SKM-1 treated with dmso at 0.1 percent for 144 hours (cell line): ENCODE data around the gene PPL.

Experiments
- DNase-seq: peaks from one replicate; lab custom pipeline; 2025; ENCODE audit not compliant: unreplicated experiment; lab: John Stamatoyannopoulos, UW

PPL gene

DNA sequence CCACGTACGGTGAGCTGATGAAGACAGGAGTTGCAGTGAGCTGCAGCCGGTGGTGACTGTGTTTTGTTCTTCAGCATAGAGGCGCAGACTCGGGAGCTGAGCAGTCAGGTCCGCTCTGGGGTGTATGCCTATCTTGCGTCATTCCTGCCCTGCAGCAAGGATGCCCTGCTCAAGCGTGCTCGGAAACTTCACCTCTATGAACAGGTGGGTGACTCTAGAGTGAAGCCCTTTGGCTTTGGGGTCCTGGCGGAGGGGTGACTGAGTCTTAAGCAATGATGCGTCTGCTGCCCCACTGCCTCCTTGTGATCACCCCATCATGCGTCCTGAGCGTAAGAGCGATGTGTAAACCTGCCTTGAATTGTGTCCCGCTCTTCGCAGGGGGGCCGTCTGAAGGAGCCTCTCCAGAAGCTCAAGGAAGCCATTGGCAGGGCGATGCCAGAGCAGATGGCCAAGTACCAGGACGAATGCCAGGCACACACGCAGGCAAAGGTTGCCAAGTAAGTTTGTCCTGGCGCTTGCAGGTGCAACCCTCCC lies 66.7 kb downstream of the PPL start:
- DNase-seq: no peak

DNA sequence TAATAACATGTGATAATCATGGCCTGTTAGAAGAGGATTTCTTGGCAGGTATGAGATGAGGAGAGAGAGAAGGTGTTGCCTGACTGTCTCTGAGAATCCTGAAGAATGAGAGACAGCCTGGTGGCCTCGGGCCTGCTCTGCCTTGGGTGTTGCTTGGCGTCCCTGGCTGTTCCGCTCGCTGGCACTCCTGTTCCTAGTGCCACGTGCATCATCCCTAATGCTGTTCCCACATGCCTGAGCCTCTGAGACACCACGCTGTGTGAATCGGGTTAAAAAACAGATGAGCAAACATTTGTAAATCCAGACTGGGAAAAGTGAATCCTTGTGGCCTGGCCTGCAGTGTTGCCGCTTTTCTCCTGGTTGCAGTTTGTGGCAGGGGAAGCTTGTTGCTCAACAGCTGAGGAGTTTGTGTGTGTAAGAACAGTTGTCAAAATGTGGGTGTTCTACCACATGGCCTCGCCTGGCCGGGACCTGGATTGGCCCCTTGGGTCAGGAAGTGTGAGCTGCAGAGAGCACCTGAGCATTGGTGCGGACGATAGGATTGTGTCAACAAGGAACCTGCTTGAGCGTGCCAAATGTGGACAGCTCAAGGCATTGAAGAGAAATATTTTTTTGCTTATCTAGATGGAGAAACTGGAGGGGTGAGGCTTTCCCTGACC lies 67.7 kb downstream of the PPL start:
- no peak for DNase-seq

DNA sequence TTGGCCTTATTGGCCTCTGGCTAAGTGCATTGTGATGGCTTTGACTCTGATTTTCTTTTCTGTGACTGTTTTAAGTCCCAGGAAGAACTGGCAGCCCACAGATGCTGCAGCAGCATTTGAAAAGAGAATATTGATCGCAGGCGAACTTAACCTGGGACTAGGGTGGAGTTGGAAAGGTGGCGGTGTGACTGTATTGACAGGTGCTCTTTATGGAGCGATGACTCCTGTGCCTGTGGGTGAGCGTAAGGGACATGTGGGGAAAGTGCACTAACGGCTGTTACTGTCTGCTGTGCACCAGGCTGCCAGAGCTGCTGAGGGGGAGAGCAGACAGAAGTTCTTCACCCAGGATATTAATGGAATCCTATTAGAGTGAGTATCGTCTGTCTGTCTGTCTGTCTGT lies 68.4 kb downstream of the PPL start:
- DNase-seq: no peak

DNA sequence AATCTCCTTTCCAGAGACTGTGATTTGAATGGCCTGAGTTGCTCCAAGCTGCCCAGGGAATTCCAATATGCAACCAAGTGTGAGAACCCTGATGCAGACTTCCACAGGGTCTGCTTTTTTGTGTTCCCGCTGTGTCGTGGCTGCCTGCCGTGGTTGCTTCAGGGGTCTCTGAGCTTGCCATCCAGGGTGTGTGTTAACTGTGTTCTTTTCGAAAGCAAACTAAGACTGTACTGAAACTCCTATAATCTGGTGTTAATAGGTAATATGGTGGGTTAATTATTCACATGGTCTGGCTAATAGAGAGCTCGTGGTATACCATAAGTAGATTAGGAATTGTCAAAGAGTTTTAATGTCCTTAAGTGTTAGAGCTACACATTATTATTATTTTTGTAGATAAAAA lies 68.9 kb downstream of the PPL start:
- DNase-seq: no peak

DNA sequence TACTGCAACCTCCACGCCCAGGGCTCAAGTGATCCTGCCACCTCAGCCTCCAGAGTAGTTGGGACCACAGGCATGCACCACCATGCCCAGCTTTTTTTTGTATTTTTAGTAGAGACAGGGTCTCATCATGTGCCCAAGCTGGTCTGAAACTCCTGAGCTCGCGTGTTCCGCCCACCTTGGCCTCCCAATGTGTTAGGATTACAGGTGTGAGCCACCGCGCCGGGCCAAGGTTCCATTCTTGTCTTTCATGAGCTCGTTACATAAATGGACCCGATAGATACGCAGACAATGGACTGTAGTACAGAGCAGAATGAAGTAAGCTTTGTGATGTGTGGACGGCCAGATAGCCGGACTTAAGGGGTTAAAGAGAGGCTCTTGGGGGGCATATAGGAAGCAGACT lies 70.4 kb downstream of the PPL start:
- no peak for DNase-seq

DNA sequence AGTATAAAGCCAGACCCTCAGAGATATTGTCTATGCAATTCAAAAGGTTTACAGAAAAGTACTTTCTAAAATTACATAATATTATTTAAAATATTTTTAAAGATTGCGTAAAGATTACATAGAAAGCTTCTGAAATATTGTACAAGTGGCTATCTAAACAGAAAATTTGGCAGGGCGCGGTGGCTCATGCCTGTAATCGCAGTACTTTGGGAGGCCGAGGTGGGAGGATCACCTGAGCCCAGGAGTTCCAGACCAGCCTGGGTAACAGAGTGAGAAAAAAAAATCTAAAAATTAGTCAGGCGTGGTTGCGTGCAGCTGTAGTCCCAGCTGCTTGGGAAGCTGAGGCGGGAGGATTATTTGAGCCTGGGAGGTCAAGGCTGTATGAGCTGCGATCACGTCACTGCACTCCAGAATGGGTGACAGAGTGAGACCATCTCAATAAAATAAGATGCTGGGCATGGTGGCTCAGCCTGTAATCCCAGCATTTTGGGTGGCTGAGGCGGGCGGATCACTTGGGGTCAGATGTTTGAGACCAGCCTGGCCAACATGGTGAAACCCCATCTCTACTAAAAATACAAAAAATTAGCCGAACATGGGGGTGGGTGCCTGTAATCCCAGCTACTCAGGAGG lies 71.6 kb downstream of the PPL start:
- DNase-seq: no peak

DNA sequence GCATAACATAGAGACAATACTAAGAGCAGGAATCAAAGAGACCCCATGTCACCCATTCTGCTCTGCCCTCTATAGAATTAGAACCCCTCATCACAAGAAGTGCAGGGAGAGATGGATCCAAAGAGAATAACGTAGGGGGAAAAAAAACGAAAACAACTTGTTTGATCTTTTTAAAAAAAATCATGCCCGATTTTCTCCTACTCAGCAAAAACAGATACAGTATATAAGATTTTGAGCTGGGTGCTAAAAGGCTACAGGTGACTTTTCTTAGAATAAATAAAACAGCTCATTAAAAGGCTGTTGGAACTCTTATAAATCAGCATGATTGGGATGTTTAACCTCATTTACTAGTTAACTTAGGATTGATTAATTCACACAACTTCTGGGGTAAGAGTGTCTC lies 72.2 kb downstream of the PPL start:
- no peak for DNase-seq

DNA sequence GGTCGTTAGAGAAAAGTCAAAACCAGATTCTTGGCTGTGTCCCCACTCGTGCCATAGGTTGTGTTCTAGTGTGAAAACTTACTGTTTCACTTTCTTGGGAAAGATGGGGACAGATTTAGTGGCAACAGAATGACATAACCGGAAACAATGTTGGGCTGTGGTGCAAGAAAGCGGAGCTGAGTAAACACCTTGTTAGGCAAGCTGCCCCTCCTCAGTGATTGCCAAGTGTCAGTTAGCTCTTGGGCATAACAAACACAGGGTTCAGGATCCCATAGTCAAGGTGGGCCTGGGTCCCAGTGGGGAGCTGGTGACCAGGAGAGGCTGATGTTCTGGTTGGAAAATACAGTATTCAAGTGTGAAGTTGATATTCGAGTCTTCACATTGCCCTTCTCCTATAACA lies 74.3 kb downstream of the PPL start:
- DNase-seq: no peak

DNA sequence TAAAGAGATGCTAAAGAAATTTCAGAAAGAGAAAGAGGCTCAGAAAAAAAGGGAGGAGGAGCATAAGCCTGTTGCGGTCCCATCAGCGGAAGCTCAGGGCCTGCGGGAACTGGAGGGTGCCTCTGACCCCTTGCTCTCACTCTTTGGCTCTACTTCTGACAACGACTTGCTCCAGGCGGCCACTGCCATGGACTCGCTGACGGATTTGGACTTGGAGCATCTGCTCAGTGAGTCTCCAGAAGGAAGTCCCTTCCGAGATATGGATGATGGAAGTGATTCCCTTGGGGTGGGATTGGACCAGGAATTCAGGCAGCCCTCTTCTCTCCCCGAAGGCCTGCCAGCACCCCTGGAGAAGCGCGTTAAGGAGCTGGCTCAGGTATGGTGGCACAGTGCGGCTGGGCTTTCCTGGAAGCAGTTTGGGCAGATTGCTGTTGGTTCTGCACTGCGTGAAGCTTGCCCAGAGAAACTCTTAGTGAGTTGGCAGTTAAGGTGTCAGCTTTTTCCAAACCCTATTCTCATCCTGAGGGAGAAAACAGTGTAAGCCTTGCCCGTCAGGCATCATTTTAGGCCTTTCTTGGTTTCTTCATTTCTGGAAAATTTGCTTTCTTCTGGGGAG lies 76.1 kb downstream of the PPL start:
- DNase-seq: no peak

DNA sequence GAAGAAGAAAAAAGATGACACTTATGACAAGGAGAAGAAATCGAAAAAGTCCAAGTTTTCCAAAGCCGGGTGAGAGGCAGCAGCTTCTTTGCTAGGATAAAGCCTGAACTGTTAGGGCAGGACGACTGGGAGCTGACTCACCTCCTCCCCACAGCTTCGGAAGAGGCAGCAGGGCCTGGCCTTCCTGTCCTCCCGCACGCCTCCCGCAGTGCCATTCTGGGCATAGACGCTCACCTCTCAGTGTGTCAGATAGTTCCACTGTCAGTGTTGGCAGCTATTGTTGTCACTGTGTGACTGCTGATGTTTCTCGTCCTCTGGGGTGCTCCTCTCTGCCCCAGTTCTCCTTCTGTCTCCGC lies 77.1 kb downstream of the PPL start:
- DNase-seq: no peak

DNA sequence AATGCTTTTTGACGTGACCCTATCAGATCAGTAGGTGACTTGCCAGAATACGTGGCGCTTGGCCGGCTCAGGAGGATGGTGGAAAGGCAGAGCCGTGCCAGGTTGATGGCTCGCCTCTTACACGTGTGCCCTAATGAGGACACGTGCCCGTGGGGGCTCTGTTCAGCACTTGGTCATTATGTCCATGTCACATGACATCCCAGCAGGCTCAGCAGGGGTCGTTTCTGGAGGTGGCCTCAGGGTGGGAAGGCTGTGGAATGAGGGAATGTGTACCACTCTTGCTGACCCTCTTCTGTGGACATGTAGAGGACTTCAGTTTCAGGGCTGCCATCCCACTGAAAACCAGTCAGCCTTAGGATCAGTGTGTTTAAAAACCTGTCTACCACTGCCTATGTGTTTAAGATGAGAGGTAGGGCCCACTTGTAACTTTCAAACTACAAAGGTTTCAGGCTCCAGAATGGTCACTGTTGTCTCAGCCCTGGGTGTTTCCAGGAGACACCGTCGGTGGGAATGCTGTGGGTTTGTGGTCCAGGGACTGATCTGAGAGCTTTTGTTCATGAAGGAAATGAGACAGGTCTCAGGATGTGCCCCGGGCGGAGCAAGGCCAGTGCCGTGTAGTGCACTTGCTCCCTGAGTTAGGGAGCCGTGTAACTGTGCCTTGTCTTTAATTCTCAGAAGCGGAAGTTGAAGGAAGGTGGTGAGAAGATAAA lies 77.6 kb downstream of the PPL start:
- no peak for DNase-seq

DNA sequence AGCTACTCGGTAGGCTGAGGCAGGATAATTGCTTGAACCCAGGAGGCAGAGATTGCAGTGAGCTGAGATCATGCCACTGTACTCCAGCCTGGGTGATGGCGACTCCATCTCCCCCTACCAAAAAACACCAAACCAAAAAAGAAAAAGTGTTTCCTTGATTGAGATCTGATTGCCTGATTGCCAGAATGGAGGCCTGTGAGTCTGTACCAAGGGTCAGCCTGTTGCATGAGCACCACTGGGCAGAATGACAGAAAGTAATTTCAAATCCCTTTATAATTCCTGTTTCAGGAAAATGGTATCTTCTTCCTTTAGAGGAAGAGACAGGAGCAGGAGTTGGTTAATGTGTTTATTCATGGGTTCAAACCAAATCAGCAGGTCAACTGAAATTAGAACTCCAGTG lies 81.1 kb downstream of the PPL start:
- DNase-seq: no peak

DNA sequence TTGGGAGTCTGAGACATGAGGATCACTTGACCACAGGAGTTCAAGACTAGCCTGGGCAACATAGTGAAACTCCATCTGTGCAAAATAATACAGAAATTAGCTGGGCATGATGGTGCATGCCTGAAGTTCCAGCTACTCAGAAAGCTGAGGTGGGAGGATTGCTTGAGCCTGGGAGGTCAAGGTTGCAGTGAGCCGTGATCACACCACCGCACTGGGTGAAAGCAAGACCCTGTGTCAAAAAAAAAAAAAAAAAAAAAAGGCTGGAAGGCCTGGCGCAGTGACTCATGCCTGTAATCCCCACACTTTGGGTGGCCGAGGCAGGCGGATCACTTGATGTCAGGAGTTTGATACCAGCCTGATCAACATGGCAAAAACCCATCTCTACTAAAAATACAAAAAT lies 81.6 kb downstream of the PPL start:
- DNase-seq: no peak

DNA sequence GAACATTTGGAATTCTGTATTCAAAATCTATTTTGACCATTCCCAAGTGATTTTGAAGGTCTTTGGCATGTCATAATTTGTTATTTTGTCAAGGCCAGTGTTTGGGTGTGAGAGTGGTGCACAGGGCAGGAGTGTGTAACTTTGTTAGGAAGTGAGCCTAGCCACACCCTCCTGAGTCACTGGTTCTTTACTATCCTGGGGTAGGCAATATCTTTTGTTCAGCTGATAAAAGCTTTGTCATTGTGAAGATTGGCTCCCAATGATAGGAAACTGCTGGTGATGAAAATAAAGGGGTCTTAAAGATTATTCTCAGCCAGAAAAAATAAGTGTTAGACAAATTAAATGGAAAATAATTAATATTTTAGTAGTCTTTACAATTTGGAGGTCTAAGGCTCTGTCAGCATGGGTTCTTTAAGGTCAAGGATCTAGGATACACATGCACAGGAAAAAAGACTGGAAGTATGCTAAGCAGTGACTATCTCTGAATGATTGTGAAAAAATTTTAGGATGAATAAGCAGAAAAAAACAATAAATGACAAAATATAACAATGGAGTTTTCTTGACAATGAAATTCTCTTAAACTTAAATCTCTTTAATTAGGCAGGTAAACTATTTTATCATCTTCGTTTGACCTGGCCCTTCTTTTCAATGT lies 84.6 kb downstream of the PPL start:
- DNase-seq: no peak

DNA sequence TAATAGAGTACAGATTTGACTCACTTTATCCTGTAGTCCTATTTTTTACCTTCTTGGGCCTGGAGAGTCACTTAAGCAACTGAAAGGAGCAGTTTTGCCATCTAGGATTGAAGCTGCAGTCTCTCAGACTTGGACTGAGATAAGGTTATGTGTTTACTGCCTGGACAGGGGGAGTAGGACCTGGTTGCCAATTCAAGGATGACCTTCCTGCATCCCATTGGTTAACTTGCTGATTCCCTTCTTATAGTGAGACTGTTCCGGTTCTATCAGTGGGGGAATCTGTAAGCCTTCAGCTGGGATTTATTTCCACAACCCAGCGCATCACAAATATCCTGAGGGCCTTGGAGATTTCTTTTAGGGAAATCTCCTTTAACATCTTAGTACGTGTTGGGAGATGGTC lies 86.7 kb downstream of the PPL start:
- no peak for DNase-seq

DNA sequence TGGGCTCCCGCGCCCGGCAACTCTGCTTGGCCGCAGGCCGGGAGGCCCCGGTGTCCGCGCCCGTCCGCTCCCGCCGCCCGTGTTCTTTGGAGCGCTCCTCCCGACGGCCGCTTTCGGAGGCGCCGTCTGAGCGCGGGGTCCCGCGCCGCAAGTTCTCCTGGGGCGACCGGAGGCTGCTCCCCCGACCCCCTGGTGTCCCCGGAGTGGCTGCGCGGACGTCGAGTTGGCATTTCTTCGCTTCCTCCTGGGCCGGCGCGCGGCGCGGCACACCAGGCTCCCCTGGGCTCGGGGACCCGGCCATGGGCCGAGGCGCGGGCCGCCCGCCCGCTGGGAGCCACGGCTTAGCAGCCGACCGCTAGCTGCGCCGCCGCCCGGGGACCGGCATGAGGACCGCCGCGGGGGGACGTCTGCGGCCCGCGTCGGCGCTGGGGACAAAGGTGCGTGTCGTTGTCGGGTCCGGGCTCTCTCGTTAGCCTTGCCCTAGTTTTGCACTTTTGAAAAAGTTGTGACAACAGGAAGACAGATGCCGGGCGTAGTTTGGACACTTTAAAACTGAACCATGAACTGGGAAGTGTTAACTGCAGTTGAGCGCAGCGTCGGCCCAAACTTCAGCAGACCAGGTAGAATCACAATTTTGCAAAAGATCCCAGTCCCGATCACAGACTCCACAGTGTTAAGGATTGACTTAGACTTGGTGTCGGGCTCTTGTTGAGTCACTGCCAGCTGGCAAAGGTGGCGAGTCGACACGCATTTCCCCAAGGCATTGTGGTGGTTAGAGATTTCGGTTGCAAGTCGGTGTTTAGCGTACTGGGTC lies 89.0 kb downstream of the PPL start:
- DNase-seq: no peak

DNA sequence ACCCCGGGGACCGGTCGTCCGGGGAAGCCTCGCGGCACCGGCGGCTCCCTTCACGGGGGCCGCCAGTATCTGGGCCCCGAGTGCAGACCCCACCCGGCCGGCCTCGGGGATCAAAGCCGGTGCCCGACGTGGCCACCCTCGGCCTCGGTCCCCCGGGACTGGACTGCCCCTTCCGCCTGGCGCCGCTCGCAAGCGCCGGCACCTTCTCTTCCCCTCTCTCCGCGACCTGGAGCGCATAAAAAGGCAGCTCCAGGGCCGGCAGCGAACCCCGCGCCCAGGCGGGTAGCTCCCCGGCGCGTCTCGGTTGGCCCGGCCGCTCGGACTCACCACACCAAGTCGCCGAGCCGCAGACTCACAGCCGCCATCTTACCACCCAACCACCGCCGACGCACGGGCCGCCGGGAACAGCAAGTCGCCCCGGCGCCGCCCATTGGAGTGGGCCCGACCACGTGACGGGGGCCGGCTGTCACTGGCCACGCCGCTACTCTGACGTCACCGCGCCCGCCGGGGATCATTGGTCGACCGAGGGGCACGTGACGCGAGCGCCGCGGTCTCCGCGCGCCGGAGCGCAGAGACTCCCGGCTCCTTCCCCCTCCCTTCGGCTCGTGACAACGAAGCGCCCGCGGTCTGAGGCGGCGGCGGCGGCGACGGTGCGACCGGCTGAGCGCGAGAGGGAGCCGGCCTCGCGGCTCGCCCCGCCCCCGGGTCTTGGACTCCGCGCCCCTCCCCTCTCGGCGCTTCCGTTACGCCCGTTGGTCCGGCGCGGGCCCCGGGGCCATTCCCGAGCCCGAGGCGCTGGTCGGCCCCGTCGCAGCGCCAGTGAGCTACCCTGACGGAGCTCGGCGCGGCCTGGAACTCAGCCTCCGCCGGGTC lies 89.8 kb downstream of the PPL start, which contains the start of the genes GLYR1 and UBN1:
Gene GLYR1 (minus strand): TSS at position 388 of the 873 bp plus-strand sequence. CDS start 23 bp downstream, at position 365.
Gene UBN1 (plus strand): TSS at position 581 of the 873 bp plus-strand sequence. CDS start 5,437 bp downstream, outside the sequence.
- peak; percentile 90 for DNase-seq

DNA sequence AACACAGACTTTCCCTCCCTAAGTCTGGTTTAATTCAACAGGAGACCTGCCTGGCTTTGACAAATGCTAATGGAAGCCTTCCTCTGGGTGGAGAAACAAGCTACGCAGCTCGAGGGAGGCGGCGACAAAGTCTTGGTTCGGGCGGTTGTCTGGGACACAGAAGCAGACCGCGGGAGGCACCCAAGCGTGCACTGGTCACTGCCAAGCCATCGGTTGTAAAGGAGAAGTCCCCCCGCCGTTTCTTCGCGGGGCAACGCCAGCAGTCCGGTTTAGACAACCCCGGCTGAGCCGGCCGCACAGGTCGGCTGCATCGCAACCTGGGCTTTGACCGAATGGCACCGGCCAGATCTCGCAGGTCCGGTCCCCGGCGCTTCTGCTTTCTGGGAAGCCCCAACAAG lies 90.4 kb downstream of the PPL start:
- DNase-seq: peak; percentile 55

DNA sequence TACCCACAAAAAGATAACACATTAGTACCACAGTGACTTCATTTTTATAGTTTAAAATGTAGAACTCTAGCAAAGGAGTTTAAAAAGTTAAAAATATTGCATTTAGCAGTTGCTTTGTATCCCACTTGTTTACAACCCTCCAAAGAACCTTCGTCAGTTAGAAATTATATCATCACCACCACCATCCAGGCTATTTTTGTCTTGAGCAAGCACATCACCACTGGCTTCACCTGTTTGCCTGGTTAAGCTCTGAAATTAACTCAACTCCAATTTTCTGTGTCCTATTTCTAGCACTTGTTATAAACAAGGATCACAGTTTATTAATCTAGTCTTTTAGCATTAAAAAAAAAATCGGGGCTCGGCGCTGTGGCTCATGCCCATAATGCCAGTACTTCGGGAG lies 96.0 kb downstream of the PPL start:
- DNase-seq: no peak
